NCI-H2196 (cell line): ENCODE data around the gene VPS13A.

Source experiments
- DNase-seq: peaks from one replicate; lab custom pipeline; 2025; ENCODE audit not compliant: unreplicated experiment; lab: John Stamatoyannopoulos, UW

The VPS13A gene

GRCh38 chr9:77454663-77455062 lies 277.3 kb downstream of the VPS13A start:
- DNase-seq: no peak

- DNase-seq: no peak
Measured at GRCh38 chr9:77455312-77455927, 278.1 kb downstream of the VPS13A start.

GRCh38 chr9:77456829-77457437 lies 279.6 kb downstream of the VPS13A start:
- DNase-seq: peak; percentile 55

GRCh38 chr9:77457916-77458592 lies 280.7 kb downstream of the VPS13A start:
- peak; percentile 35 for DNase-seq

- DNase-seq: no peak
Measured at GRCh38 chr9:77460938-77461337, 283.6 kb downstream of the VPS13A start.

- DNase-seq: no peak
Measured at GRCh38 chr9:77462066-77462465, 284.7 kb downstream of the VPS13A start.

- DNase-seq: no peak
Measured at GRCh38 chr9:77463151-77463550, 285.8 kb downstream of the VPS13A start.

- peak; percentile 17 for DNase-seq
Measured at GRCh38 chr9:77464661-77465060, 287.3 kb downstream of the VPS13A start.

- no peak for DNase-seq
Measured at GRCh38 chr9:77469515-77470231, 292.3 kb downstream of the VPS13A start.
